Measurements from ENCODE around the gene BST1. TPM values are rescaled to one million over a fixed set of nuclear protein-coding genes. Genes with fewer than 3 reads are reported as not detected.
"Not testable (repeated sequence)": the region's sequence is repeated elsewhere in the genome, so short reads cannot be mapped to it uniquely, and the experiment has no call there.

Gene BST1
- total and polyA plus RNA-seq, 2 donors (not counting 3 experiments of a cell fraction or from before 2014, with no cell fraction given), result 10.7 to 14.0 TPM

GRCh38 chr4:15758294-15758693 is 55.4 kb downstream of the BST1 start:
- POLR2A ChIA-PET, result no interaction called here
- Histone ChIP-seq H3K36me3 (ENCODE audit: control insufficient read depth in 2 of 2, extremely low read depth in 1 of 2, insufficient read depth in 2 of 2, low read length in 2 of 2) (no peaks in the 10 kb centered on the region), H3K4me2 (ENCODE audit: insufficient read depth, low read length) (no peak overlapping the region), H3K4me1 (ENCODE audit: control insufficient read depth, extremely low read depth, insufficient read depth, low read length) (peaks cover 15% of the 10 kb centered on the region), H3K4me3 (replicated peaks in 1 of 3; ENCODE audit: insufficient read depth in 1 of 3, low read depth in 1 of 3, low read length in 3 of 3) (no peak overlapping the region), H3K79me2 (ENCODE audit: control insufficient read depth, insufficient read depth, low read length) (no peaks in the 10 kb centered on the region), H2AFZ (ENCODE audit: low read depth, low read length) (no peak overlapping the region), H3K27ac (ENCODE audit: insufficient read depth, low read depth, low read length) (no peak overlapping the region), H3K9me1 (replicated peaks; ENCODE audit: control insufficient read depth, extremely low read depth, insufficient read depth, low read length) (no peaks in the 10 kb centered on the region), H4K20me1 (replicated peaks; ENCODE audit: control insufficient read depth, extremely low read depth, insufficient read depth, low read length) (no peaks in the 10 kb centered on the region), H3K9me3 (replicated peaks; ENCODE audit: control insufficient read depth, insufficient read depth, low read length) (no peaks in the 10 kb centered on the region), H3K9ac (replicated peaks; ENCODE audit: extremely low read depth, insufficient read depth, low read length) (no peak overlapping the region), H3K27me3 (ENCODE audit: control insufficient read depth in 2 of 2, insufficient read depth in 2 of 2, low read length in 2 of 2) (no peaks in the 10 kb centered on the region)
- BruUV-seq (replicated peaks), result no TSS peak
- DNase-seq (ENCODE audit: low read depth, low spot score), result no peak
- FAIRE-seq, result no peak
- intact Hi-C loops (cut with micrococcal nuclease), result no loop called here
- TF ChIP-seq POLR2A (IDR thresholded peaks at IDR 0.05; ENCODE audit: low read depth, low read length) (no peak), MYC (IDR thresholded peaks at IDR 0.05; ENCODE audit: low read depth, low read length) (no peak), FOS (IDR thresholded peaks at IDR 0.05; ENCODE audit: borderline replicate concordance, insufficient read depth, low read length) (no peak), JUN (IDR thresholded peaks at IDR 0.05; ENCODE audit: borderline replicate concordance, insufficient read depth, insufficient read length, low read depth) (no peak), POLR2AphosphoS5 (IDR thresholded peaks at IDR 0.05; ENCODE audit: insufficient read depth, low read depth, low read length) (no peak), EZH2 (IDR thresholded peaks at IDR 0.05; ENCODE audit: borderline replicate concordance, low read depth, low read length, severe bottlenecking) (no peak), CTCF (IDR thresholded peaks at IDR 0.05; ENCODE audit: extremely low read depth in 1 of 2, insufficient read depth in 1 of 2, low read depth in 1 of 2, low read length in 2 of 2) (no peak), MAX (IDR thresholded peaks at IDR 0.05; ENCODE audit: insufficient read depth, insufficient read length) (no peak), GATA2 (IDR thresholded peaks at IDR 0.05; ENCODE audit: insufficient read depth, insufficient read length, low read depth, low read length) (no peak)
- CTCF ChIA-PET, result interaction anchor here (1.2 kb wide), 1 partner anchor 48 kb away, joined by 3 read pairs; no protein-coding TSS in a partner anchor
- dilution Hi-C loops (cut with MboI; ENCODE audit: extremely low pct_ligation_motif_present, low sequenced_read_pairs), result no loop called here

- H3K4me3 ChIP-seq (replicated peaks in 1 of 3; ENCODE audit: insufficient read depth in 1 of 3, low read depth in 1 of 3, low read length in 3 of 3); H3K36me3 ChIP-seq (ENCODE audit: control insufficient read depth in 2 of 2, extremely low read depth in 1 of 2, insufficient read depth in 2 of 2, low read length in 2 of 2); H4K20me1 ChIP-seq (replicated peaks; ENCODE audit: control insufficient read depth, extremely low read depth, insufficient read depth, low read length); dilution Hi-C loops (cut with MboI; ENCODE audit: extremely low pct_ligation_motif_present, low sequenced_read_pairs); DNase-seq (ENCODE audit: low read depth, low spot score); H2AFZ ChIP-seq (ENCODE audit: low read depth, low read length); H3K4me2 ChIP-seq (ENCODE audit: insufficient read depth, low read length); H3K9me1 ChIP-seq (replicated peaks; ENCODE audit: control insufficient read depth, extremely low read depth, insufficient read depth, low read length); BruUV-seq (replicated peaks); H3K27ac ChIP-seq (ENCODE audit: insufficient read depth, low read depth, low read length); H3K4me1 ChIP-seq (ENCODE audit: control insufficient read depth, extremely low read depth, insufficient read depth, low read length); POLR2A ChIA-PET; H3K9ac ChIP-seq (replicated peaks; ENCODE audit: extremely low read depth, insufficient read depth, low read length); FAIRE-seq; H3K27me3 ChIP-seq (ENCODE audit: control insufficient read depth in 2 of 2, insufficient read depth in 2 of 2, low read length in 2 of 2); H3K79me2 ChIP-seq (ENCODE audit: control insufficient read depth, insufficient read depth, low read length); H3K9me3 ChIP-seq (replicated peaks; ENCODE audit: control insufficient read depth, insufficient read depth, low read length): not testable (repeated sequence)
- CTCF ChIA-PET, result interaction anchor here (1.1 kb wide), 2 partner anchors 17 to 43 kb away, joined by 3 read pairs; no protein-coding TSS in a partner anchor
- intact Hi-C loops (cut with micrococcal nuclease), result loop anchor here (5.0 kb wide), 1 partner anchor 650 kb away; no protein-coding TSS in a partner anchor
Measured at GRCh38 chr4:15762460-15762859, 59.6 kb downstream of the BST1 start.
